Panc1 (cell line): ENCODE results near the gene TET3. TPM values are rescaled to one million over a fixed set of nuclear protein-coding genes. Genes with fewer than 3 reads are reported as not detected.

Experiments
- ATAC-seq: fragments of 200-7000 bp; cut with Tn5 transposase; 2 replicates; pipeline ENCODE4 v1.9.1; 2020; ENCODE audit warnings: mild to moderate bottlenecking, moderate library complexity
- BruUV-seq: library from RNA; stranded (reverse); fragments of 400-500 nt; replicated peaks from 2 replicates; lab custom pipeline; 2021; lab: Mats Ljungman, UMichigan
- CTCF ChIA-PET: fragments of 300-600 bp; sonication (Branson Sonifier 250); formaldehyde crosslinking; loops from one replicate; lab custom pipeline; 2022; ENCODE audit warnings: antibody characterized with exemption; lab: Charles Lee
- POLR2A ChIA-PET: fragments of 300-600 bp; sonication (Branson Sonifier 250); formaldehyde crosslinking; loops from one replicate; lab custom pipeline; 2022; ENCODE audit warnings: antibody characterized with exemption; lab: Charles Lee
- DNase-seq: peaks from one replicate; pipeline ENCODE4 v3.0.0-alpha.2; 2010; ENCODE audit warnings: low read depth, low spot score
- H3K27ac ChIP-seq: 2 replicates; pipeline ENCODE4 v1.5.1; 2011; ENCODE audit warnings: mild to moderate bottlenecking, low read length, inconsistent platforms
- H3K27me3 ChIP-seq: fragments of 200-500 bp; sonication (Bioruptor generic); 2 replicates; pipeline ENCODE4 v1.6.0; 2014; ENCODE audit warnings: low read length, inconsistent platforms; ENCODE audit not compliant: control insufficient read depth, insufficient read depth
- H3K36me3 ChIP-seq: fragments of 200-500 bp; sonication (Bioruptor generic); 2 replicates; pipeline ENCODE4 v1.5.1; 2014; ENCODE audit warnings: inconsistent platforms, mild to moderate bottlenecking, low read length, moderate library complexity; ENCODE audit not compliant: control insufficient read depth, insufficient read depth
- H3K4me1 ChIP-seq: 2 replicates; pipeline ENCODE4 v1.5.1; 2011; ENCODE audit warnings: inconsistent platforms, mild to moderate bottlenecking, low read length, moderate library complexity; ENCODE audit not compliant: control insufficient read depth, insufficient read depth
- H3K4me3 ChIP-seq, 2 experiments: 2 replicates each; pipeline ENCODE4 v1.5.1; 2011 to 2012; ENCODE audit warnings: low read depth in 2 of 2, low read length in 2 of 2, mild to moderate bottlenecking in 2 of 2, inconsistent platforms in 1 of 2, moderate library complexity in 1 of 2
- H3K9me3 ChIP-seq: fragments of 200-500 bp; sonication (Bioruptor generic); 2 replicates; pipeline ENCODE4 v1.5.1; 2014; ENCODE audit warnings: low read depth, mild to moderate bottlenecking, inconsistent platforms, low read length, moderate library complexity; ENCODE audit not compliant: control insufficient read depth, insufficient read depth
- CTCF ChIP-seq: fragments of 450-650 bp; IDR thresholded peaks from 2 replicates; pipeline ENCODE4 v1.5.1; 2017; ENCODE audit warnings: mild to moderate bottlenecking
- POLR2AphosphoS5 ChIP-seq: IDR thresholded peaks from 2 replicates; pipeline ENCODE4 v1.6.1; 2012; ENCODE audit warnings: mild to moderate bottlenecking, low read depth, low read length, moderate library complexity
- REST ChIP-seq, 2 experiments: IDR thresholded peaks; 2 replicates each; pipeline ENCODE4 v1.6.1; 2011 to 2012; ENCODE audit warnings: low read depth in 2 of 2, control low read depth in 1 of 2, low read length in 1 of 2, mild to moderate bottlenecking in 1 of 2, moderate library complexity in 1 of 2; ENCODE audit not compliant: insufficient read depth in 1 of 2
- SIN3A ChIP-seq: IDR thresholded peaks from 2 replicates; pipeline ENCODE4 v1.6.1; 2012; ENCODE audit warnings: low read depth, mild to moderate bottlenecking, low read length, moderate library complexity, borderline replicate concordance; ENCODE audit not compliant: insufficient read depth
- TCF7L2 ChIP-seq: IDR thresholded peaks from 2 replicates; pipeline ENCODE4 v1.6.1; 2011; ENCODE audit warnings: mild to moderate bottlenecking, low read depth, low read length, inconsistent platforms
- in situ Hi-C: cut with HindIII; loops from 2 replicates; pipeline ENCODE4 v1.10.0; 2016; ENCODE audit warnings: low sequenced_read_pairs, low pct_unique_long_range_greater_than_20kb
- intact Hi-C: fragments of 100-400 bp; cut with micrococcal nuclease; formaldehyde crosslinking; loops from one replicate; pipeline ENCODE4 v1.10.0; 2022; ENCODE audit not compliant: unreplicated experiment
- total RNA-seq: library from RNA; stranded (reverse); gene quantifications from one replicate; pipeline ENCODE4 v1.2.1, GENCODE V29; 2021; ENCODE audit not compliant: unreplicated experiment

The TET3 gene
- total RNA-seq, 1 experiment from 2014 or later: 13.1 TPM

- intact Hi-C loops (no loop called here), in situ Hi-C loops (no loop called here)
- Histone ChIP-seq H3K36me3 (no peaks in the 10 kb centered on the region), H3K27ac (no peak overlapping the region), H3K4me3 (no peak overlapping the region), H3K9me3 (no peaks in the 10 kb centered on the region), H3K4me1 (no peaks in the 10 kb centered on the region), H3K27me3 (no peaks in the 10 kb centered on the region)
- CTCF ChIA-PET: no interaction called here
- no peak for TF ChIP-seq TCF7L2
- no peak for TF ChIP-seq SIN3A
- POLR2A ChIA-PET: no interaction called here
- DNase-seq (no peak), ATAC-seq (no peak)
- BruUV-seq: no TSS peak
Measured at GRCh38 chr2:73971722-73972121, 13.0 kb upstream of the TET3 start.

- no peak for ATAC-seq
- no peak for TF ChIP-seq POLR2AphosphoS5
- TF ChIP-seq CTCF: no peak
- TF ChIP-seq TCF7L2: no peak
- no peak for TF ChIP-seq SIN3A
- TF ChIP-seq REST (IDR thresholded peaks at IDR 0.05; ENCODE audit: insufficient read depth in 1 of 2, low read depth in 2 of 2, low read length in 1 of 2): no peak
- Histone ChIP-seq H3K9me3 (no peaks in the 10 kb centered on the region), H3K4me3 (no peak overlapping the region), H3K36me3 (no peaks in the 10 kb centered on the region), H3K4me1 (no peaks in the 10 kb centered on the region), H3K27me3 (no peaks in the 10 kb centered on the region), H3K27ac (no peak overlapping the region)
- CTCF ChIA-PET: no interaction called here
- POLR2A ChIA-PET: no interaction called here
- intact Hi-C loops (no loop called here), in situ Hi-C loops (no loop called here)
- no TSS peak for BruUV-seq
- DNase-seq: no peak
Measured at GRCh38 chr2:73972846-73973245, 11.9 kb upstream of the TET3 start.

- H3K27me3 ChIP-seq: no peaks in the 10 kb centered on the region
- intact Hi-C loops: no loop called here
- no peak overlapping the region for H3K4me3 ChIP-seq
- ChIA-PET CTCF (interaction anchor here (0.6 kb wide), 1 partner anchor 296 kb away, joined by 3 read pairs; no protein-coding TSS in a partner anchor), POLR2A (no interaction called here)
- ATAC-seq (no peak), DNase-seq (no peak)
- peaks cover 4% of the 10 kb centered on the region for H3K4me1 ChIP-seq
- no peak for TF ChIP-seq TCF7L2
- no peak for TF ChIP-seq REST (IDR thresholded peaks at IDR 0.05; ENCODE audit: insufficient read depth in 1 of 2, low read depth in 2 of 2, low read length in 1 of 2)
- no peak for TF ChIP-seq CTCF
- no peak for TF ChIP-seq SIN3A
- TF ChIP-seq POLR2AphosphoS5: no peak
- no peaks in the 10 kb centered on the region; the same call in 1 of the 2 replicates for H3K36me3 ChIP-seq
- H3K27ac ChIP-seq: no peak overlapping the region
- in situ Hi-C loops: no loop called here
- no peaks in the 10 kb centered on the region for H3K9me3 ChIP-seq
- no TSS peak for BruUV-seq
Measured at GRCh38 chr2:73975731-73976130, 9.0 kb upstream of the TET3 start.
